IPS DF 4.7 (cell line): ENCODE results near the gene FNDC3A.
"Not testable (repeated sequence)": the region's sequence is repeated elsewhere in the genome, so short reads cannot be mapped to it uniquely, and the experiment has no call there.

ENCODE experiments used
- DNase-seq: peaks from one replicate; pipeline ENCODE4 v3.0.0-alpha.2; 2013; ENCODE audit warnings: low spot score; ENCODE audit errors: extremely low read depth

The FNDC3A gene

DNA sequence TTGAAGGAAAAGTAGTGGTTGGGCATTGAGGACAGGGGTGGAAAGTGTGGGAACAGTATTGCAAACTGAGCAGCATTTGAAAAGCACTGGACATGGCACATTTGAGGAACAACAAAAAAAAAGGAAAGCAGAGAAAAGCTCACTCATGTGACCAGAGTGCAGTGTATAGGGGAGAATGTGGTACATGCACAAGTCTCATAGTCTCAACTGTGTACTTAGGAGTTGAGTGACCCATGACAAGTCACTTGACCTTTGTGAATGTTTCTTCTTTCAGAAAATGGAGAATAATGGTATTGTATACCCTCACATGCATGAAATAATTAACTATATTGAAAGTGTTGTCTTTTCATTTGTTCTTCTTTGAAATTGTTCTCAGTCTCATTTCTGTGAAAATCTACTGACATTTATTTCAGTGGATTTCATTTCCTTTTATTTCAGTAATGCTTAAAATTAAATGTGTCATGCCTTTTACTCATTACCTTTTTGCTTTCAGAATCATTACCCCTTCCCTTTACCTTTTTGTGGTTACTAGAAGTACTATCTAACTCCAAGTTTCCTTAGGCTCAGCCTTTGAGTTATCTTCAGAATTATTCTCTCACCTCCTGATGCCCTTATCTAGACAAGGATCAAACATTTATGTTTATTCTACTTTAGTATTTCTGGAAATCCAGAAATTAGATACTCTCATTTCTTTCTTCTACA, 165.3 kb downstream of the FNDC3A start:
- no peak for DNase-seq

DNA sequence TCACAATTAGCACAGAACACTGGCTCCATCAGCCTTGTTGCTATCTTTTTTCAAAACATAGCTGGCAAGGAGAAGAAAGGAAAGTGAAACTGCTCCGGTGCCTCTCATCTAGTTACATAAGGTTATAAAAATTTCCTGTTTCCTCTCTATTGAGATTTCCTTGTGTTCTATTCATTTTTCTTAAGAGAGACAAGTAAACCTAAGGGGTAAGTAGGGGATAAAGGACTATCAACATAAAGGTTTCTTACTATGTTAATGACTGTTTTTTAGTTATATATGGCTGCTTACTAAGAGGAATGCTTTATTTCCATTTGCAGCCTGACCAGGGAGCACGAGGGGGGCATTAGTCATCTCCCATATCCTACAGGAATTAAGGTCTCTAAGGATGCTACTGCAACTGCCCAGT, 171.2 kb downstream of the FNDC3A start:
- DNase-seq = no peak

GRCh38 chr13:49148405-49148804, 172.7 kb downstream of the FNDC3A start:
- no peak for DNase-seq

- not testable (repeated sequence) for DNase-seq
These were observed 182.4 kb downstream of the FNDC3A start for GRCh38 chr13:49157955-49158584.

GRCh38 chr13:49163162-49163561, 187.4 kb downstream of the FNDC3A start:
- DNase-seq = not testable (repeated sequence)

GRCh38 chr13:49164712-49165111, 189.0 kb downstream of the FNDC3A start:
- no peak for DNase-seq

GRCh38 chr13:49165798-49166752, 190.4 kb downstream of the FNDC3A start:
- no peak for DNase-seq

DNA sequence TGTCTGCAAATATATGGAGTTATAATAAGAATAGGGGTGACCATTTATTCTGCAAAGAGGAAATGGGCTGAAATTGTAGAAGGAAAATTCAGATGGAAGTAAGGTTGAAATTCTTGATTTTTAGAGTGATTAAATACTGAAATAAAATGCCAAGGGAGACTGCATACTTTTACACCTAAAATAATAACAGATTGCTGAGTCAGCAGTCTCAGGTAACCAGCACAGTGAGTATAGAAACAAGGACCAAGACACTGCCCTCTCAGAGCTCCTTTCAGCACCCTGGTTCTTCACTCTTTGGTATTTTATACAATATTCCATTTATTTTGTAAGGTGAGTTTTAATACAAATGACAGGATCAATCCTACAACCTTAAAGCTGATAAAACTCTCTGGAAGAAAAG, 195.6 kb downstream of the FNDC3A start:
- no peak for DNase-seq

DNA sequence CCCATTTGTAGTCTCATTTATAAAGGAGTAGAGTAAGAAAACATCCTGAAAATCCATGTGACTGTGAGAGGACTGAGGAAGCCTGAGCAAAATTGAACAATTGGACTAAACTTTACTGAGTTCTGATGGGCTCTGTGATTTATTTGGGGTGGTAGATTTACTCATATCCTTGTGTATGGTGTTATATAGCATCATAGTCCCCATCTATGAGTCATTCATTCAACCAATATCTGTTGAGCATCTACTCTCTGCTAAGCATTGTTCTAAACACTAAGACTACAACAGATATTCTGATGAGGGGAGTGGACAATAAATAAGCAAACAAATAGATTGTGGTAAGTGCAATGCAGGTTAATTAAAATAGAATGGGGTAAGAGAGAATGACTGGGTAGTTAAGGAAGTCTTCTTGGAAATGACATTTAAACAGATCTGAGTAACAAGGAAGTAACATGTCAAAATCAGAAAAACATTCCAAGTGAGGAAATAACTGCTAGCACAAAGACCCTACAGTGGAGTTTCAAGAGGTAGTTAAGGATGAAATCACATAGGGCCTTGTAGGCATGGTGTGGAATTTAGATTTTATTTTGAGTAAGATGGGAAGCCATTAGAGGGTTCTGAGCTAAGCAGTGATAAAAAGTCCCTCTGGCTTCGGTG, 208.1 kb downstream of the FNDC3A start:
- no peak for DNase-seq

DNA sequence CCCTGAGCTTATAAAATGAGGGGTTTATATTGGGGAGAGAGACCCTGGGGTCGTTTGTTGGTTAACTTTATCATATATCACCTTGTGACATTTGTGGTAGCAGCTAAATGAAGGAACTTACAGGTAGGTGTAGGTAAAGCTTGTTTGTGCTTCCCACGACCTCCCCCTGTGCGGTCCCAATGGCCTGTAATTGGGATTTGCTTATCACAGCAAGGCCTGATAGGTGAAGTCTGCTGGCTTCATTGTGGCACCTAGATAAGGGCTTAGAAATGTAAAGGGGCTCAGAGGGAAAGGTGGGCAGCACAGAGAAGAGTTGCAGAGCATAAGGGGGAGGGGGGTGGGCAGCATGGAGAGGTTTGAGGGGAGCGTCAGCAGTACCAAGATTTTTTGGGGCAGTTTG, 208.9 kb downstream of the FNDC3A start:
- DNase-seq = no peak

DNA sequence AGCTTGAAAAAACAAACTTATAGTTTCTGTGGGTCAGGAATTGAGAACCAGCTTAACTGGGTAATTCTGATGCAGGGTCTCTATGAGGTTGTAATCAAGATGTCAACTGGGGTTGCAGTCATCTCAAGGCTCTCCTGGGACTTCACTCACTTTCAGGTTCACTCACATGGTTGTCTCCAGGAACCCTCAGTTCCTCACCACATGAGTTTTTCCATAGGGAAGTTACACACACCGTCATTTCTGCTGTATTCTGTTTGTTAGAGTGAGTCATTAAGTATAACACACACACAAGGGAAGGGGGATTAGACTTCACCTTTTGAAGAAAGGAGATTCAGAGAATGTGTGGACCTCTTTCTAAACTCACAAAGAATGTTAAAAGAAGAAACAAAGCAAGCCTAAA, 209.6 kb downstream of the FNDC3A start:
- DNase-seq = no peak

GRCh38 chr13:49190901-49191300, 215.2 kb downstream of the FNDC3A start:
- DNase-seq = no peak

DNA sequence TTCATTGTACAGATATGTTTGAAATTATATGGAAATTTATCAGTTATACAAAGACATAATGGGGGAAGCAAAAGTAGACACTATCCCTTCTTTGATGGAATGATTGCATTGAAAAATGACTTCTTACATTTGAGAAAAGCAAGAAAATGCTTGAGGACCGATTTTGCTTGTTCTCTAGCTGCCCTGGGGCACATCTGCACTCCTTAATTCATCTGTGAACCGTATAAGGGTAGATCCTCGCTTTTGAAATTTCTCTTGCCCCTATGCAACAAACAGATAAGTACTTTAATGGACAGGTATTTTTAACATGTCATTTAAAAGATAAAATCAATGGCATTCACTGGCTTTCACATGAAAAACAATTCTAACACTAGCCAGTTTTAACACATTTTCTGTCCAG, 230.9 kb downstream of the FNDC3A start:
- no peak for DNase-seq

DNA sequence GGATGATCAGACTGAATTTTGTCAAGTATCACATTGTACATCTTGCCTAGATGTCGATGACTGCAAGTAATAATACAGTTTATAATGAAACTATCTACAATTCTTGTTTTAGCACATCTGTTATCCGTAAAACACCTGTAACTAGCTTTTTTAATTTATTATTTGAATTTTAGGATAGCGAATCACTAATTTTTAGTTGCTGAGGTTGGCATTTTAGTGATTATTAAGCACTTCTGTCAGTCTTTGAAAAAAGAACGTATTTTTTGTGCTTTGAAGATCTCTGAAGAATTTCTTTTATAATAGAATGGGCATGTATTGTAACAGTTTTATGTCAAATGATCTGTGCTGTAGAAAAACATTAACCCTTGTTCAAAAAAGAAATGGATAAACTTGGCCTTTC, 232.9 kb downstream of the FNDC3A start:
- no peak for DNase-seq

DNA sequence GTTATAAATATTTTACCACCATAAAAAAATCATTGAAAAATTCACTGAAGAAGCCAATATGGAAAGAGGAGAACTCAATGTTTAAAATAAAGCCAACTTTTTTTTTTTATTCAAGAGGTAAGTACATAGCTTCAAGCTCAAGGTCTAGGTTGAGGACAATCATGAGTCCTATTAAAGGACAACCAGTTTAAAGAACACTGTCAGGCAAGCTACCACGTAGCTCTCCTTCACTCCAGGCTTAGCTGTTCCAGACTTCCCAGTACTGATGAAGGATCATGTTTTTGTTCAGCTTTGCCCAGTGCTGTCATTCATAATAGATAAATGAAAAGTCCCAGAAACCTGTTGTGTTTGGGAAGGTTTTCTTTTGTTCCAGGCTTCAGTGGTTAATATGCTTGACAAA, 234.4 kb downstream of the FNDC3A start:
- no peak for DNase-seq

DNA sequence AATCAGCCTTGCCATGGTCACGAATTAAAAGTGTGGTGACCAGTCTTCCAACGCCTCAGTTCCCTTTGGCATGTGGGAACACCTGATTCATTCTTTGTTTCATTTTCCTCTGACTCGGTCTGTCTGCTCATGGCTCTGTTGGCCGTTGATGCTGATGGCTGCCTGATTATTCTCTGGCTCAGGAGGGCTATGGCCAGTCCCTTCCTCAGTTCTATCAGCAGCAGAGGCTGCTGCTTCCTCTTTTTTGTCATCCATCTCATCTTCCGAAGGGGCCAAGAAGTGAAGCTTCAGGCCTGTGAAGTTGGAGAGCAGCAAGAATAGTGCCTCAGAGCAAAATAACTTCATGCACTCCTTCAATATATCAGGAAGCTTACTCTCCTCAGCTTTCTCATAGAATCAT, 235.0 kb downstream of the FNDC3A start:
- no peak for DNase-seq

DNA sequence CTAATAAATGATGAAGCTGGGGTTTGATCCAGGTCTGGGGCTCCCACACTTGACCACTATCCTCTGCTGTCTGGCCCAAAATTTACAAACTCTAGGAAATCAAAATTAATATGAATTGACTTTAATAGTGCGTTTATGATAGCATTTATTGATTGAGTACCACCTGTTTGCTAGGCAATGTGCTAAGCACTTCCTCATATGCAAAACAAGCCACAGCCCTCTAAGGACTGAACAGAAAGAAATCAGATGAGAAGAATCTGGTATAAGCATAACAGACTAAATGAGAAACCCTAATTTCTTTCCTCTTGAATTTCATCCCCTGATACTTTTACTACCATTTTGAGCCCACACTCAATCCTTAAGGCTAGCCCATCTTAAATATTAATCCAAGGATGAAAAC, 237.8 kb downstream of the FNDC3A start:
- DNase-seq = no peak

- DNase-seq = no peak
These were observed 238.5 kb downstream of the FNDC3A start for GRCh38 chr13:49213997-49214916.

DNA sequence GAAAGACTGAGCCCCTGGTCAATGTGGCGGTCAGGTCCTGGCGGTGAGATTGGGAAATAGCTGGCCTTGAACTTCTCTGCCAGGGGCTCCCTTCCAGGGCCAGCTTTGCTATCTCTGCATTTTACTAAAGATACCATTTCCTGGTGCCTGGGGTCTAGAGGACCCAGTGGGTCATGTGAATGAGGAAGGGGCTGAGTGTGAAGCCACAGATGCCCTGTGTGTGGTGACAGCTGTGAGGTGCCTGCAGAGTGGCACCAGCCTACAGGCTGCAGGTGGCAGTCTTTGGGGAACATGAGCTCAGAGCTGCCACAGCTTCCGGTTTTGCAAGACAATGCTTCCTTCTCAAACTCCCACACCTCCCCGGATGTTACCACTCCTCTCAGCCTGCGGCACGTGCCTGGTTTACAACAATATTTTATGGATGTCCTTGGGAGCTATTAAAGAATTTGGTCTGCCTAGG, 239.2 kb downstream of the FNDC3A start:
- DNase-seq = no peak

- no peak for DNase-seq
These were observed 240.6 kb downstream of the FNDC3A start for GRCh38 chr13:49216334-49216733.
